HepG2 (cell line): Measurements from ENCODE around the gene PRR12. TPM values are rescaled to one million over a fixed set of nuclear protein-coding genes. Genes with fewer than 3 reads are reported as not detected.

Experiments
- ARID5B ChIP-seq: IDR thresholded peaks from 2 replicates; pipeline ENCODE4 v1.4.0; 2020; ENCODE audit warnings: mild to moderate bottlenecking, missing genetic modification reagents
- CREM ChIP-seq, 2 experiments: sonication (generic) in 1 of 2; formaldehyde crosslinking in 1 of 2; IDR thresholded peaks; 2 replicates each; pipeline versions ENCODE4 v1.4.0 to v1.6.1; 2016 to 2020; ENCODE audit warnings: antibody characterized with exemption in 1 of 2, mild to moderate bottlenecking in 1 of 2, missing genetic modification reagents in 1 of 2
- DMAP1 ChIP-seq: IDR thresholded peaks from 2 replicates; pipeline ENCODE4 v1.6.1; 2016
- NAIF1 ChIP-seq: sonication (generic); formaldehyde crosslinking; IDR thresholded peaks from 2 replicates; pipeline ENCODE4 v1.5.0; 2020; ENCODE audit warnings: mild to moderate bottlenecking, missing genetic modification reagents, borderline replicate concordance
- THAP9 ChIP-seq: sonication (generic); formaldehyde crosslinking; IDR thresholded peaks from 2 replicates; pipeline ENCODE4; 2020; ENCODE audit warnings: missing genetic modification reagents, mild to moderate bottlenecking, borderline replicate concordance
- ZNF570 ChIP-seq: sonication (generic); formaldehyde crosslinking; IDR thresholded peaks from 2 replicates; pipeline ENCODE4 v1.4.0; 2020; ENCODE audit warnings: mild to moderate bottlenecking, missing genetic modification reagents, borderline replicate concordance
- ZNF577 ChIP-seq: sonication (generic); formaldehyde crosslinking; IDR thresholded peaks from 2 replicates; pipeline ENCODE4 v1.4.0; 2020; ENCODE audit warnings: mild to moderate bottlenecking, low read depth, missing genetic modification reagents, borderline replicate concordance
- ZNF609 ChIP-seq: sonication (generic); formaldehyde crosslinking; IDR thresholded peaks from 2 replicates; pipeline ENCODE4 v1.4.0; 2020; ENCODE audit warnings: mild to moderate bottlenecking, missing genetic modification reagents, borderline replicate concordance
- polyA plus RNA-seq, 8 experiments: library from polyadenylated mRNA; depleted of rRNA in 3 of 8; stranded (reverse) in 7 of 8; unstranded in 1 of 8; fragments of >200 nt; fragmentation: Illumina TruSeq in 4 of 8; extraction: Trizol in 4 of 8; gene quantifications; 2 replicates each; pipeline versions ENCODE4 v1.2.1 to v1.2.3, GENCODE V29; 2011 to 2016; ENCODE audit warnings: low read depth in 4 of 8, missing spikeins in 1 of 8, mixed read lengths in 1 of 8; ENCODE audit not compliant: insufficient read depth in 1 of 8
- total RNA-seq, 5 experiments: library from RNA; depleted of rRNA; stranded (reverse); fragments of >200 nt; fragmentation: Illumina TruSeq; extraction: Trizol; gene quantifications; 2 replicates each; pipeline ENCODE4 v1.2.3, GENCODE V29; 2016; ENCODE audit warnings: low read depth in 1 of 5
- TF ChIP-seq, protein P1 (sequence below): sonication (generic); formaldehyde crosslinking; IDR thresholded peaks from 2 replicates; pipeline ENCODE4 v1.8.0; 2022; ENCODE audit warnings: missing genetic modification reagents, mild to moderate bottlenecking, borderline replicate concordance
- TF ChIP-seq, protein P2 (sequence below): sonication (generic); formaldehyde crosslinking; IDR thresholded peaks from 2 replicates; pipeline ENCODE4 v1.4.0; 2020; ENCODE audit warnings: missing genetic modification reagents

The PRR12 gene
- total and polyA plus RNA-seq, 2 of the 13 experiments (the other 11 are each of a cell fraction or from before 2014, with no cell fraction given): 0.62 to 1.5 TPM

DNA sequence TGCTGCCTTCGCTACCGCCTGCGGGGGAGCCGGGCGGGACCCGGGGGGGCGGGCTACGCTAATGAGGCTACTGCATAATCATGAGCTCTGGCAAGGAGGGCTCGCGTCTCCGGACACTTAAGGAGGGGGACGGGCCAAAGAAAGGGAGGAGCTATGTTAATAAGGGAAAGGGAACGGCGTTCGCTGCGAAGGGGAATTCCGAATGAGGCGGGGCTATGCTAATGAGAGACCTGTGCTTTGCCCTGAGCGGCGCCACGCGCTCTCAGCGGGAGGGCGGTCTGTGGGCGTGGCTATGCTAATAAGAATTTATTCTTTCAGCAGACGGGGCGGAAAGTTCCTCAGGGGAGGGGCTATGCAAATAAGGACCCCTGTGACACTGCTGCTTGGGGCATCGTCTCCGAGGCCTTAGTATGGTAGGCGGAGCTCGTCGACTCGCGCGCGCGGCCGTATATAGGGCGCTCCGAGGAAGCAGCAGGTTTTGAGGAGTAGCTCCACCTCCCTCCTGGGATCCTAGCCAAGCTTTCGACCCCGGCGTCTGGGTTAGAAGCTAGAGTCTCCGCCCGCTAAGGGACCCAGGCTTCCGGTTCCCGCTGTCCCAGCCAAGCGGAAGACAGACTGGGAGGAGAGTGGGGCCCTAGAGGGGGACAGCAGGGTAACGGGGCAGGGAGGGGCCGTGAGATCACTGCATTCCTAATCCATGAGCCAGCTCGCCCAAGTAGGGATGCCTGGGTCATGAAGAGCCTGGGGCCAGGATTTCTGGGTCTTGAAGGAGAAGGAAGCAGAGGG, 49.3 kb downstream of the PRR12 start, which contains the start of gene RRAS (continued):
- TF ChIP-seq, protein P1, sequence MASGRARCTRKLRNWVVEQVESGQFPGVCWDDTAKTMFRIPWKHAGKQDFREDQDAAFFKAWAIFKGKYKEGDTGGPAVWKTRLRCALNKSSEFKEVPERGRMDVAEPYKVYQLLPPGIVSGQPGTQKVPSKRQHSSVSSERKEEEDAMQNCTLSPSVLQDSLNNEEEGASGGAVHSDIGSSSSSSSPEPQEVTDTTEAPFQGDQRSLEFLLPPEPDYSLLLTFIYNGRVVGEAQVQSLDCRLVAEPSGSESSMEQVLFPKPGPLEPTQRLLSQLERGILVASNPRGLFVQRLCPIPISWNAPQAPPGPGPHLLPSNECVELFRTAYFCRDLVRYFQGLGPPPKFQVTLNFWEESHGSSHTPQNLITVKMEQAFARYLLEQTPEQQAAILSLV: no peak
- TF ChIP-seq ZNF577 (CRISPR knock-in tag): no peak
- TF ChIP-seq, protein P2, sequence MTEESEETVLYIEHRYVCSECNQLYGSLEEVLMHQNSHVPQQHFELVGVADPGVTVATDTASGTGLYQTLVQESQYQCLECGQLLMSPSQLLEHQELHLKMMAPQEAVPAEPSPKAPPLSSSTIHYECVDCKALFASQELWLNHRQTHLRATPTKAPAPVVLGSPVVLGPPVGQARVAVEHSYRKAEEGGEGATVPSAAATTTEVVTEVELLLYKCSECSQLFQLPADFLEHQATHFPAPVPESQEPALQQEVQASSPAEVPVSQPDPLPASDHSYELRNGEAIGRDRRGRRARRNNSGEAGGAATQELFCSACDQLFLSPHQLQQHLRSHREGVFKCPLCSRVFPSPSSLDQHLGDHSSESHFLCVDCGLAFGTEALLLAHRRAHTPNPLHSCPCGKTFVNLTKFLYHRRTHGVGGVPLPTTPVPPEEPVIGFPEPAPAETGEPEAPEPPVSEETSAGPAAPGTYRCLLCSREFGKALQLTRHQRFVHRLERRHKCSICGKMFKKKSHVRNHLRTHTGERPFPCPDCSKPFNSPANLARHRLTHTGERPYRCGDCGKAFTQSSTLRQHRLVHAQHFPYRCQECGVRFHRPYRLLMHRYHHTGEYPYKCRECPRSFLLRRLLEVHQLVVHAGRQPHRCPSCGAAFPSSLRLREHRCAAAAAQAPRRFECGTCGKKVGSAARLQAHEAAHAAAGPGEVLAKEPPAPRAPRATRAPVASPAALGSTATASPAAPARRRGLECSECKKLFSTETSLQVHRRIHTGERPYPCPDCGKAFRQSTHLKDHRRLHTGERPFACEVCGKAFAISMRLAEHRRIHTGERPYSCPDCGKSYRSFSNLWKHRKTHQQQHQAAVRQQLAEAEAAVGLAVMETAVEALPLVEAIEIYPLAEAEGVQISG: peak; percentile 75
- TF ChIP-seq THAP9 (CRISPR knock-in tag): peak; percentile 73; the same call in 1 of the 2 replicates
- peak; percentile 64; the same call in 1 of the 2 replicates for TF ChIP-seq DMAP1 (CRISPR knock-in tag)
- TF ChIP-seq NAIF1: peak; percentile 38; the same call in 1 of the 2 replicates
- no peak for TF ChIP-seq ZNF570 (CRISPR knock-in tag)
- TF ChIP-seq ARID5B: peak; percentile 64; the same call in 1 of the 2 replicates
- TF ChIP-seq ZNF609 (CRISPR knock-in tag): peak; percentile 79
- peak; percentile 71 for TF ChIP-seq CREM (IDR thresholded peaks at IDR 0.05)
- TF ChIP-seq CREM (CRISPR knock-in tag; IDR thresholded peaks at IDR 0.05): no peak
